GM12874 (cell line): Measurements from ENCODE around the gene RHBDF2.

ENCODE experiments used
- CTCF ChIP-seq: IDR thresholded peaks from 2 replicates; pipeline ENCODE4 v1.5.1; 2011; ENCODE audit warnings: low read depth, mild to moderate bottlenecking, control low read depth, low read length, moderate library complexity; ENCODE audit not compliant: insufficient read depth

Gene RHBDF2

GRCh38 chr17:76545918-76546555 lies 44.8 kb upstream of the RHBDF2 start:
- no peak for TF ChIP-seq CTCF

DNA sequence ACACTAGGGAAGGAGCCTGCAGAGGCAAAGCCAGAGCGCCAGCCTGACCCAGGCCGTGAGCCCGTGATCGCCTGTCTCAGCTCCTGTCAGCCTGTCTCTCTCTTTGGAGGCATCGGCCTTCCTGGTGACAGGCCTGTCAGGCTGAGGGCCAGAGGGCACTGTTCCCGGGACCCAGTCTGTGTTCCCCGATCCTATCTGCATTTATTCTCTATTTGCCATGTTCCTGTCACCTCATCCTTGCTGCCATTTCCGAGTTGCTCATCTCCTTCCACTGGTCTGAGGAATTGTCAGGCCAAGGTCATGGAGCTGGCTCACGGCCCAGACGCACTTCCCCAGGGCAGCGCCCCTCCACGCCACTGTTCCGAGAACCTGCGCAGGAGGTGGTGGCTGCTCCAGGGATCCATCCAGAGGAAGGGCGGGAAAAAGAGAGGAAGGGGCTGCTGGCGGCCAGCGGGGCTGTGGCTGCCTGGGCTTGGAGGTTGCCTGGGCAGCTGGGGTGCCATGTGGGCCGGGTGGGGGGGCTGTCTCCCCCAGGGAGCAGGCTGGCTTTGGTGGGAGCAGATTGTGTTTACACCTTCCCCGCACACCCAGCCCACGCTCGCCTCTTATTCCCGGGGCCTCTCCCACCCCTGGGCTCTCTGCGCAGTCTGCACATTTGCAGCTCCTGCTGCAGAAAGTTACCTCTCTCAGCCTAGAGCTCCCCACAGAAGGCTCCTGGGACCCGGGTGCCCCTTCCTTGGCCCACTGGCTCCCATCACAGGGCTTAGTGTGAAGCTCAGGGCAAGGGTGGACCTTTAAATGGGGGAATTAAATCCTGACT lies 43.5 kb upstream of the RHBDF2 start:
- TF ChIP-seq CTCF = no peak

DNA sequence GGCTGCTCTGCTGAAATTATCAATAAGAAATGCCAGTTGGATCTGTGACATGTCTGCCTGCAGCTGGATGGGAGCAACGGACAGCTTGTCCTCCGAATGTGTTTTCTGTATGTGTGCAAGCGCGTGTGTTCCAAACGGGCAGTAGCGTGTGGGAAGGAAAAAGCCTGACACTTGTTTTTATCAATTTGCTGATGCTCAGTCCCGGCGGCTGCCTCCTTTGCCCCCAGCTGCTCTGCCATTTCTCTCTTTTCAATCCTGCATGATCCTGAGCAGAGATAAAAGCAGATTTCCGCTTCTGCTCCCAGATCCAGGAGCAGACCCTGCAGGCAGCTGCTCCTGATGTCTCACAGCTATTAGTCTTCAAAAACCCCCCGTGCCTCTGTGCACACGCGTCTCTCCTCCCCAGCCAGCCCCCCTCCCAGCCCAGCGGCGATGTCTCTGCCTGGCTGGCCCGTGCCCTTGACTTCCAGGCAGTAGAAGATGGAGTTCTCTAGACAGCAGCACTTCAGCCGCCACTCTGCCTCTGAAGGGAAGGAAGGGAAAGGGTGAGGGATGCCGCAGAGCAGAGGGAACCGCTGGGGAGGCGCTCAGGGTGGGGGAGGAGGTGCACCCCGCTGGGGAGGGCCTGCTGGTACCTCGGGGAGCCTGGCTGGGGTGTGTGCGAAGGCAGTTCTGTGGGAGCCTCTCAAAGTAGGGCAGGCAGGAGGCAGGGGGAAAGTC lies 42.8 kb upstream of the RHBDF2 start:
- no peak for TF ChIP-seq CTCF

GRCh38 chr17:76543482-76543825 lies 42.2 kb upstream of the RHBDF2 start:
- TF ChIP-seq CTCF = no peak

GRCh38 chr17:76542984-76543383 lies 41.8 kb upstream of the RHBDF2 start:
- no peak for TF ChIP-seq CTCF

DNA sequence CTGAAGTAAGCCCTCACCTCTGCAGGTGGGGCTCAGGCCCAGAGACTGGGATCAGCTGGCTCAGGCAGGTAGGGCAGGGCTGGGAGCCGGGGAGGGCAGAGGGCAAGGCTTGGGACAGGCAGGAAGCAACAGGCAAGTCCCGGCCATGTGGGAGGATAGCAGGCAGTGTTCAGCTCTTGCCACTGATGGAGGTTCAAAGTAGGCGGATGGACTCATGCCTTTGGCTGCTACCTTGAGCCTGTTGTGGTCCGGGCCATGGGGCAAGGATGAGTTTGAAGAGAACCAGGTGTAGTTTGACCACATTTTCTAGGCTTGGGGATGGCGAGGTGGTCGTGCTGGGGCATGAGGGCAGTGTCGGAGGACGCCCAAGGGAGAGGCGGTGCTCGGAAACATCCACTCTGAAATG lies 41.3 kb upstream of the RHBDF2 start:
- TF ChIP-seq CTCF = no peak

GRCh38 chr17:76541739-76542454 lies 40.7 kb upstream of the RHBDF2 start:
- TF ChIP-seq CTCF = no peak
